ENCODE measurements around the gene LRRC2.

LRRC2 gene

GRCh38 chr3:46574243-46574646 lies 8.1 kb upstream of the LRRC2 start:
- H3K27ac ChIP-seq, result no peak overlapping the region

GRCh38 chr3:46573701-46574100 lies 7.6 kb upstream of the LRRC2 start:
- no peak overlapping the region for H3K27ac ChIP-seq

More at GRCh38 chr3:46574243-46574646, 8.1 kb upstream of the LRRC2 start:
- TF ChIP-seq CTCF (IDR thresholded peaks at IDR 0.05) (no peak), ZFX (IDR thresholded peaks at IDR 0.05; ENCODE audit: borderline replicate concordance) (no peak)

GRCh38 chr3:46571684-46572083 lies 5.6 kb upstream of the LRRC2 start:
- TF ChIP-seq ZFX (IDR thresholded peaks at IDR 0.05; ENCODE audit: borderline replicate concordance), result no peak
- TF ChIP-seq CTCF (IDR thresholded peaks at IDR 0.05), result no peak
- H3K27ac ChIP-seq, result no peak overlapping the region

More at GRCh38 chr3:46573701-46574100, 7.6 kb upstream of the LRRC2 start:
- TF ChIP-seq CTCF (IDR thresholded peaks at IDR 0.05), result no peak
- TF ChIP-seq ZFX (IDR thresholded peaks at IDR 0.05; ENCODE audit: borderline replicate concordance), result no peak

GRCh38 chr3:46565607-46566039 lies 479 bp downstream of the LRRC2 start:
- TF ChIP-seq CTCF (IDR thresholded peaks at IDR 0.05) (no peak), ZFX (IDR thresholded peaks at IDR 0.05; ENCODE audit: borderline replicate concordance) (no peak)
- no peak overlapping the region for H3K27ac ChIP-seq

- TF ChIP-seq CTCF (IDR thresholded peaks at IDR 0.05) (no peak), ZFX (IDR thresholded peaks at IDR 0.05; ENCODE audit: borderline replicate concordance) (no peak)
- H3K27ac ChIP-seq, result no peak overlapping the region
These were observed 1.0 kb downstream of the LRRC2 start for GRCh38 chr3:46565077-46565476.

- H3K27ac ChIP-seq, result no peak overlapping the region
- TF ChIP-seq ZFX (IDR thresholded peaks at IDR 0.05; ENCODE audit: borderline replicate concordance) (no peak), CTCF (IDR thresholded peaks at IDR 0.05) (no peak)
These were observed 1.7 kb downstream of the LRRC2 start for GRCh38 chr3:46564190-46565021.

- no peak overlapping the region for H3K27ac ChIP-seq
- no peak for TF ChIP-seq CTCF (IDR thresholded peaks at IDR 0.05)
- TF ChIP-seq ZFX (IDR thresholded peaks at IDR 0.05; ENCODE audit: borderline replicate concordance), result no peak
These were observed 4.2 kb downstream of the LRRC2 start for GRCh38 chr3:46561951-46562350.
